Duodenal mucosa (tissue), 2 donors: Measurements from ENCODE around the gene TGM4.

Experiments
- H3K27ac ChIP-seq: one replicate; pipeline ENCODE4 v1.7.0; 2013; ENCODE audit warnings: low read depth, low read length
- H3K27me3 ChIP-seq, 2 donors: one replicate each; pipeline ENCODE4 v1.7.0; 2013; ENCODE audit warnings: low read length in 2 of 2, control low read depth in 1 of 2; ENCODE audit not compliant: insufficient read depth in 2 of 2, control insufficient read depth in 1 of 2
- H3K36me3 ChIP-seq, 2 donors: one replicate each; pipeline ENCODE4 v1.7.0; 2013; ENCODE audit warnings: low read length in 2 of 2, control low read depth in 1 of 2; ENCODE audit not compliant: insufficient read depth in 2 of 2, control insufficient read depth in 1 of 2
- H3K4me1 ChIP-seq, 2 donors: one replicate each; pipeline ENCODE4 v1.7.0; 2013; ENCODE audit warnings: low read length in 2 of 2, control low read depth in 1 of 2; ENCODE audit not compliant: insufficient read depth in 2 of 2, control insufficient read depth in 1 of 2
- H3K4me3 ChIP-seq, 2 donors: one replicate each; pipeline ENCODE4 v1.7.0; 2013; ENCODE audit warnings: low read length in 2 of 2, low read depth in 1 of 2
- H3K9ac ChIP-seq, 2 donors: one replicate each; pipeline ENCODE4 v1.7.0; 2013; ENCODE audit warnings: low read length in 2 of 2, low read depth in 1 of 2
- H3K9me3 ChIP-seq, 2 donors: one replicate each; pipeline ENCODE4 v1.7.0; 2013; ENCODE audit warnings: low read length in 2 of 2, control low read depth in 1 of 2; ENCODE audit not compliant: control insufficient read depth in 1 of 2

The TGM4 gene

DNA sequence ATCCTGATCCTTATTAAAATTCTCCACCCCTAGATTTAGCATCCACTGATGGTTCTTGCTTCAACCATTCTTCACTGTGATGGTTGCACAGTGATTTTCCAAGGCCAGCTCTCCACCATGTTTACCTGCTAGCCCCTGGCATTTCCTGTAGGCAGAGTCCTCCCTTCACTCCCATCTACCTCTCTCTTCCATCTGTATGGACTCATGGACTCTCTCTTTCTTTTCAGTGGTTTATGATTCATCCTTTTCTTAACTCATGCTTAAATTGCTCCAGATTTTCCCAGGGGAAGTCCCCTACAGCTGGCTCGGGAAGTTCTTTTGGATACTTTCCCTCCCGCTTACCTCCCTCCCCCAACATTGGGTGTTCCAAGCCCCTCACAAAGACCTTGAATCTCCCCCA lies 18.7 kb downstream of the TGM4 start:
- no peaks in the 10 kb centered on the region for H3K36me3 ChIP-seq

DNA sequence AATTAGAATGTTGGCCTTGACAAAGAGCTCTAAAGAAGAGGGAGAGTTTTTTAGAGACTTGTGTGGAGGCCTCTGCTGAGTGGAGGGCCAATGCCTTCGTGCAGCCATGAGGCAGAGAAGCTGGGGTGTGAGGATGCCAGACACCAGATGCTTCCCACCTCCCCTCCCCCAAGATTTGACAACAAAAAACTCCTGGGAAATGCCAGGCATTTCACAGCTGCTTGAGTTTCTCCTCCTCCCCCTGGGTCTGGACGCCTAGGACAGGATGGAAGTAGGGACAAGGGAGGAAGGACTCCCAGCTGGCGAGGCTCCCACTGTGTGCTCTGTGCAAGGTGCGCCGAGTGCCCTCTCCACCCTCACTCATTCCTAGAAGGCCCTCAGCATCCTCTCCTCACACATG lies 20.1 kb downstream of the TGM4 start:
- no peaks in the 10 kb centered on the region for H3K9me3 ChIP-seq
- H3K9ac ChIP-seq: no peak overlapping the region
- no peaks in the 10 kb centered on the region for H3K36me3 ChIP-seq

More for the DNA sequence above, 18.7 kb downstream of the TGM4 start:
- Histone ChIP-seq H3K4me1 (no peaks in the 10 kb centered on the region), H3K4me3 (no peak overlapping the region), H3K9me3 (no peaks in the 10 kb centered on the region), H3K27me3 (no peaks in the 10 kb centered on the region), H3K9ac (no peak overlapping the region), H3K27ac (no peak overlapping the region)

DNA sequence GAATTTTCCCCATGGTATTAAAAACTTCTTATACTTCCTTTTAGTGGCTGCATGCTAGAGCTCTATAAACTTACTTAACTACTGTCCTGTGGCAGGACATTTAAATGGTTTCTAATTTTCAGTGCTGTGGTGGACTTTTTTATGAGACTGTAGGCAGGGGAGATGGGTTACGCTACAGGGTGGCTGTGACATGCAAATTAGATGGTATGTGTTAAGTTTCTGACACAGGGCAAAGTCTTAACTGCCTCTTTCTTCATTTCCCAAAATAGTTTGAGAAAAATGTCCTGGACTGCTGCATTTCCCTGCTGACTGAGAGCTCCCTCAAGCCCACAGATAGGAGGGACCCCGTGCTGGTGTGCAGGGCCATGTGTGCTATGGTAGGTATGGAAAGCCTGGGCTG lies 22.0 kb downstream of the TGM4 start:
- Histone ChIP-seq H3K4me3 (no peak overlapping the region), H3K27me3 (peaks cover 0 to 4% of the 10 kb centered on the region in 2 donors), H3K4me1 (no peaks in the 10 kb centered on the region), H3K27ac (no peak overlapping the region), H3K9ac (no peak overlapping the region), H3K36me3 (no peaks in the 10 kb centered on the region), H3K9me3 (no peaks in the 10 kb centered on the region)

More for the DNA sequence above, 20.1 kb downstream of the TGM4 start:
- H3K27ac ChIP-seq: no peak overlapping the region
- peaks cover 0 to under 1% of the 10 kb centered on the region in 2 donors for H3K27me3 ChIP-seq
- H3K4me1 ChIP-seq: no peaks in the 10 kb centered on the region
- no peak overlapping the region for H3K4me3 ChIP-seq

DNA sequence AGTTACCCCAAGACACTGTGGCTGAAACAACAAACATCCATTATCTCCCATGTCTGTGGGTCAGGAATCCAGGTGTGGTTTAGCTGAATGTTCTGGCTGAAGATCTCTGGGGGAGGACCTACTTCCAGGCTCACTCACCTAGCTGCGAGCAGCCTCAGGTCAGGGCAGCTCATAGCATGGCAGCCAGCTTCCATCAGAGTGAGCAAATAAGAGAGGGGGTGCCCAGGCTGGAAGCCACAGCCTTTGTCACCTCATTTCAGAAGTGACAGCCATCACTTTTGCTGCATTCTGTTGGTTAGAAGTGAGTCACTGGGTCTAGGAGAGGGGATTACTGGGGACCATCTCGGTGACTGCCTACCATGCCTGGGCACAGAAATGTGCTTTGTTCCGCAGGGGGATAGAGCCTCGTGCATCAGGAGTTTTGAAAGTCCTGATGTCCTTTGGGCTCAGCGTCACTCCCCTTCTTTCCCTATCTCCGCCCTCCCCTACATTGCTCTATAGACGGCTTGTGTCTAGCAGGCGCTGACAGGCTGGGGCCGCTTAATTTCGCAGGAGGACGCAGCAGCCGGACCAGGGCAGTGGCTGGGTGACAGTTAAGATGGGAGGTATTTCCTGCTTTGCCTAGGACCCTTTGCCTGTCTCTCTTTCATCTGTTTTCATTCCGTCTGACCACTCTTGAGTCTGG lies 25.4 kb downstream of the TGM4 start:
- Histone ChIP-seq H3K4me3 (no peak overlapping the region), H3K36me3 (no peaks in the 10 kb centered on the region), H3K9me3 (no peaks in the 10 kb centered on the region)

DNA sequence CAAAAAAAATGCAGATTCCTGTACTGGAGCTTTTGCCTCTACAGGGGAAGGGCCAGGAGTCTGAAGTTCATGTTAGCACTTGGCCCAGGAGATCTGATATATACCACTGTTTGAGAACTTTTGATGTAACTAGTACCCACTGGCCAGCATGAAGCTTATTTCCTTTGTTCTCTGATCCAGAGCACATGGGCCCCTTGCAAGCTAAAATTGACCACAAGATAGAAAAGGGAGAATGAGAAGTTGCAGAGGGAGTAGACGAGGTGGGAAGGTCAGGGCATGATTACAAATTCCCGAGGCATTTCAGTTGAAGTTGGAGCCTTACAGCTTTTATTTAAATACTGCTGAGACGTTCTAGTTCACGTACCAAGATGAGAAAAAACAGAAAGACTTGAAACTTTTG lies 28.2 kb downstream of the TGM4 start:
- Histone ChIP-seq H3K36me3 (no peaks in the 10 kb centered on the region), H3K9me3 (no peaks in the 10 kb centered on the region), H3K4me3 (no peak overlapping the region), H3K27me3 (peaks cover 0 to 4% of the 10 kb centered on the region in 2 donors), H3K9ac (no peak overlapping the region), H3K27ac (no peak overlapping the region), H3K4me1 (no peaks in the 10 kb centered on the region)

More for the DNA sequence above, 25.4 kb downstream of the TGM4 start:
- no peak overlapping the region for H3K27ac ChIP-seq
- no peak overlapping the region for H3K9ac ChIP-seq
- H3K4me1 ChIP-seq: no peaks in the 10 kb centered on the region
- peaks cover 0 to 4% of the 10 kb centered on the region in 2 donors for H3K27me3 ChIP-seq

DNA sequence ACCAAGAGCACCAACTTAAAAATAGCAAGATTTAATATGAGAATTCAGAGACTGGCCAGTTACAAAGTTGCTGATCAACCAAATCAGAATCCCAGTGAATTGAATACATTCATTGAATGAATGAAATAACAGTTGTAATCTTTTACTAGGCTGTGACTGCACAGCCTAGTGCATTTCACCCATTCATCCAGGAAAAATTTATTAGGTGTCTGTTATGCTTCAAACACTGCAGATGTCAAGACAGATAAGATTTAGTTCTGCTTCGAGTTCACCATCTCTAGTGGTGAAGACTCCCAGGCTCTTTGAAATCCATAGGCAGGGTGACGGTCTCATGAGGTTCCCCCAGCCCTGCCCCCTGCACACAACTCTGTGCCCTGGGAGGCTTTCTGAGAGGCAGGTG lies 28.9 kb downstream of the TGM4 start:
- Histone ChIP-seq H3K27ac (no peak overlapping the region), H3K4me1 (no peaks in the 10 kb centered on the region), H3K36me3 (no peaks in the 10 kb centered on the region), H3K27me3 (peaks cover 0 to 4% of the 10 kb centered on the region in 2 donors), H3K4me3 (no peak overlapping the region), H3K9me3 (no peaks in the 10 kb centered on the region), H3K9ac (no peak overlapping the region)

DNA sequence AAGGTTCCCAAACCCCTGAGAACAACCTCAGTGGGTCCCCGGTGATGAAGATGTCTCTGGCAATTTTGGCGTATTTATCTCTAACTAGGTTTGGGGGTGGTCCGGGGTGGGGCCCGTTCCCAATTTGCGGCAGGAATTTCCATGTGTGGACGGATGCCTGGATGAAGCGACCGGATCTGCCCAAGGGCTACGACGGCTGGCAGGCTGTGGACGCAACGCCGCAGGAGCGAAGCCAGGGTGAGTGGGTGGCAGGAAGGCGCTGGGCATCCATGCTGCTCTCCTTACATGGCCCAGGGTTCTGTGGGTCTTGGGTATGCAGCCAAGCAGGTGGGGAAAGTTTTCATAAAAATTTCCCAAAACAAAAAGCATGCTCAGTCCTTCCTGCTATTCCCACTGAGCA lies 29.3 kb downstream of the TGM4 start:
- H3K4me1 ChIP-seq: no peaks in the 10 kb centered on the region
- H3K36me3 ChIP-seq: no peaks in the 10 kb centered on the region
- no peak overlapping the region for H3K27ac ChIP-seq
- no peaks in the 10 kb centered on the region for H3K9me3 ChIP-seq
- no peak overlapping the region for H3K9ac ChIP-seq
- H3K27me3 ChIP-seq: peaks cover 0 to 4% of the 10 kb centered on the region in 2 donors
- no peak overlapping the region for H3K4me3 ChIP-seq

DNA sequence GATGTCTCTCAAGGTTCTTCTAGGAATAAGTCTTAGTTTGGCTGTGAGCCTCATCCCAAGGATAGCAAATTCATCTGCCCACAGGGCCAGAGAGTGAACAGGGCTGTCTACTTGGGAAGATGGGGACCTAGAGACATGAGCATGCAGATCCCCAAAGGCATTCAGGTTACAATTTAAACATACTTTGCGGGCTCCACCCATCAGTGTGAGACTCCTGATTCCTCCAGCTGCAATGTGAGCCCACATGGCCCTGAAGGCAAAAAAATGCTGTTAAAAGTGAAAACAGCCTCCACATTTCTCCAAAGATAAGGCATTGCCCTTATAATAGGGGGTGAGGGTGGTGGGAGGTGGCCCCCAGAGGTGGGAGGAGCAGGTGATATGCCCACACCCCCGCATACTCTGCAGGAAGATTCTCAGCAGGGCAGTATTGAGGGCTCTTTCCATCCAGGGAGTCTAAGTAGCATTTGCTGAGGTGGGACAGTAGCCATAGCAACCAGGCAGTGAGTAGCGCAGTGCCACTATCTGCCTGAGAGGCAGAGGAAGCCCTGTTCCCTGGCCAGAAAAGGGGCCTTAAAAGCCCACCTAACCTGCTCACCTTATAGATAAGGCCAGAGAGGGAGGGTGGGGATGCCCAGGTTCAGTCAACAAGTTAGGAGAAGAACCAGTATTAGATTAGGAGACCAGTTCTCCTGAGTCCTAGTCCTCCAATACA lies 31.2 kb downstream of the TGM4 start:
- H3K36me3 ChIP-seq: no peaks in the 10 kb centered on the region

DNA sequence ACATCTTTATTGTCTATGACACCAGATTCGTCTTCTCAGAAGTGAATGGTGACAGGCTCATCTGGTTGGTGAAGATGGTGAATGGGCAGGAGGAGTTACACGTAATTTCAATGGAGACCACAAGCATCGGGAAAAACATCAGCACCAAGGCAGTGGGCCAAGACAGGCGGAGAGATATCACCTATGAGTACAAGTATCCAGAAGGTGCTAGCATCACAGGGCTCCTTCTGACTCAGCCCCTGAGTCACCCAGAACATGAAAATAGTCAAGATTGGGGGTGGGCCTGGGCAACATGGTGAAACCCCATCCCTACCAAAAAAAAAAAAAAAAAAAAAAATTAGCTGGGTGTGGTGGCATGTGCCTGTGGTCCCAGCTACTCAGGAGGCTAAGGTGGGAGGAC lies 32.6 kb downstream of the TGM4 start:
- Histone ChIP-seq H3K9me3 (no peaks in the 10 kb centered on the region), H3K4me1 (no peaks in the 10 kb centered on the region), H3K4me3 (no peak overlapping the region), H3K36me3 (no peaks in the 10 kb centered on the region), H3K27me3 (no peaks in the 10 kb centered on the region), H3K27ac (no peak overlapping the region), H3K9ac (no peak overlapping the region)

More for the DNA sequence above, 31.2 kb downstream of the TGM4 start:
- Histone ChIP-seq H3K9me3 (no peaks in the 10 kb centered on the region), H3K27ac (no peak overlapping the region), H3K27me3 (no peaks in the 10 kb centered on the region), H3K4me3 (no peak overlapping the region), H3K9ac (no peak overlapping the region), H3K4me1 (no peaks in the 10 kb centered on the region)

DNA sequence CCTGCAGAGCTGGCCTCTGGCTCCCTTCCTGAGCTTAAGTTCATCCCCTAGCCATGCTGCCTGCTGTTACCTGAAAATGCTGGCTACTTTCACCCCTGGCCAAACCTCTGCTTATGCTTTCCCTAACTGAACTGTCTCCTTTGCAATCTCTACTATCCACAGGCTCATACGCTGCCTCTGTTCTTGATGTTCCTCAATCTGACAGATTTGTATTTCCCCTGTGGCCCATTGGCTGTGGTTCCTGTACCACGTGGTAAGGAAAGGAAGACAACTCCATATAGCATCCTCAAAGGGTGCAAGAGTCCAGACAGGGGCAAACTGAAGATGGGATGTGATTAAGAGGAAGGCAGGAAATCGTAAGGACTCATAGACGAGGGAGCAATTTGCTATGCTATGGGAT lies 33.2 kb downstream of the TGM4 start:
- Histone ChIP-seq H3K27ac (no peak overlapping the region), H3K4me1 (no peaks in the 10 kb centered on the region), H3K9ac (no peak overlapping the region), H3K4me3 (no peak overlapping the region), H3K27me3 (no peaks in the 10 kb centered on the region), H3K36me3 (no peaks in the 10 kb centered on the region), H3K9me3 (no peaks in the 10 kb centered on the region)
